GM19239 (cell line): ENCODE results near the gene CCL18.
"Not testable (repeated sequence)": the region's sequence is repeated elsewhere in the genome, so short reads cannot be mapped to it uniquely, and the experiment has no call there.

ENCODE experiments used
- DNase-seq: peaks from one replicate; pipeline ENCODE4 v3.0.0; 2011; ENCODE audit warnings: low spot score; ENCODE audit not compliant: insufficient read length
- FAIRE-seq: peaks from 2 replicates; lab custom pipeline; 2011; peaks lifted over from hg19 to GRCh38; lab: Jason Lieb, UNC

CCL18 gene

GRCh38 chr17:36063786-36064541 is at the start of gene CCL18:
CCL18 (plus strand) TSS chr17:36064272; CDS start chr17:36064343, 71 bp downstream.
- no peak for FAIRE-seq
- no peak for DNase-seq

GRCh38 chr17:36014946-36015345 is 49.1 kb upstream of the CCL18 start:
- FAIRE-seq (no peak), DNase-seq (no peak)

- not testable (repeated sequence) for FAIRE-seq, DNase-seq
These were observed 48.2 kb upstream of the CCL18 start for GRCh38 chr17:36015895-36016294.

- FAIRE-seq: no peak
- no peak for DNase-seq
These were observed 47.5 kb upstream of the CCL18 start for GRCh38 chr17:36016555-36016954.

- DNase-seq: no peak
These were observed 46.3 kb upstream of the CCL18 start, which contains the start of gene CCL23 for GRCh38 chr17:36017799-36018198. CCL23 (minus strand) TSS chr17:36017972; CDS start chr17:36017897, 75 bp downstream.

GRCh38 chr17:36019423-36019822 is 44.6 kb upstream of the CCL18 start:
- DNase-seq (no peak), FAIRE-seq (no peak)

More at GRCh38 chr17:36017799-36018198, 46.3 kb upstream of the CCL18 start, which contains the start of gene CCL23:
- FAIRE-seq: no peak

- FAIRE-seq (no peak), DNase-seq (no peak)
These were observed 39.8 kb upstream of the CCL18 start for GRCh38 chr17:36024106-36024869.

- DNase-seq (no peak), FAIRE-seq (no peak)
These were observed 36.3 kb upstream of the CCL18 start for GRCh38 chr17:36027761-36028160.

- DNase-seq (no peak), FAIRE-seq (no peak)
These were observed 33.1 kb upstream of the CCL18 start for GRCh38 chr17:36030956-36031355.

GRCh38 chr17:36034127-36034526 is 29.9 kb upstream of the CCL18 start:
- DNase-seq: no peak
- no peak for FAIRE-seq

GRCh38 chr17:36036235-36036634 is 27.8 kb upstream of the CCL18 start:
- no peak for FAIRE-seq
- no peak for DNase-seq

GRCh38 chr17:36048066-36048465 is 16.0 kb upstream of the CCL18 start:
- no peak for DNase-seq
- FAIRE-seq: no peak

- DNase-seq: no peak
- no peak for FAIRE-seq
These were observed 14.4 kb upstream of the CCL18 start for GRCh38 chr17:36049643-36050042.

GRCh38 chr17:36055171-36055570 is 8.9 kb upstream of the CCL18 start:
- FAIRE-seq: no peak
- no peak for DNase-seq

GRCh38 chr17:36055921-36056520 is 8.1 kb upstream of the CCL18 start:
- no peak for FAIRE-seq

GRCh38 chr17:36057911-36058310 is 6.2 kb upstream of the CCL18 start:
- DNase-seq (no peak), FAIRE-seq (no peak)

More at GRCh38 chr17:36055921-36056520, 8.1 kb upstream of the CCL18 start:
- DNase-seq: no peak

- no peak for DNase-seq
- FAIRE-seq: no peak
These were observed 4.7 kb upstream of the CCL18 start for GRCh38 chr17:36059406-36059805.

GRCh38 chr17:36060816-36061215 is 3.3 kb upstream of the CCL18 start:
- no peak for FAIRE-seq
- DNase-seq: no peak

GRCh38 chr17:36066365-36066985 is 2.4 kb downstream of the CCL18 start:
- FAIRE-seq (no peak), DNase-seq (no peak)

- DNase-seq: no peak
- no peak for FAIRE-seq
These were observed 4.5 kb downstream of the CCL18 start for GRCh38 chr17:36068524-36068923.
